HG03159 (cell line): ENCODE data around the gene OR56A3.

Experiments used
- ATAC-seq: cut with Tn5 transposase; IDR thresholded peaks from one replicate; pipeline ENCODE4 v1.9.1; 2021; ENCODE audit warnings: mild to moderate bottlenecking, moderate library complexity; ENCODE audit not compliant: unreplicated experiment

The OR56A3 gene

DNA sequence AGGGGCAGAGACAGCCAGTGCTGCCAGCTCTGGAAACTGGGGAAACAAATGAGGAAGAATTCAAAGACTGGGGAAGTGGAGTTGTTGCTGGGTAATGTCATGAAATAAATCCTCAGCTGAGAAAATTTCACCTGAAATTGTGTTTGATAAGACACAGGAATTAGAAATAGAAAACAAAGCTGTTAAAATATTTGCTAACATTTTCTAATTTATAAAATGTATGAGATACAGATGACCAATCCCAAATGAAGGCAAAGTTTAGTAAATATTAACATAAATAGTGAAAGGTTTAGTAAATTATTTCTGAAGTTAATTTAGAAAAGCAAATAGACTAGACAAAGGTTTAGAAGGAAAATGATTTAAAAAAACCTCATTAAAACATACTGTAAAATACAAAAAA, 26.3 kb downstream of the OR56A3 start, which contains the start of gene OR56A5:
TSS of gene OR56A5 (minus strand) at position 101 of the 400 bp plus-strand sequence. CDS start at position 101, 0 bp downstream.
- no peak for ATAC-seq

DNA sequence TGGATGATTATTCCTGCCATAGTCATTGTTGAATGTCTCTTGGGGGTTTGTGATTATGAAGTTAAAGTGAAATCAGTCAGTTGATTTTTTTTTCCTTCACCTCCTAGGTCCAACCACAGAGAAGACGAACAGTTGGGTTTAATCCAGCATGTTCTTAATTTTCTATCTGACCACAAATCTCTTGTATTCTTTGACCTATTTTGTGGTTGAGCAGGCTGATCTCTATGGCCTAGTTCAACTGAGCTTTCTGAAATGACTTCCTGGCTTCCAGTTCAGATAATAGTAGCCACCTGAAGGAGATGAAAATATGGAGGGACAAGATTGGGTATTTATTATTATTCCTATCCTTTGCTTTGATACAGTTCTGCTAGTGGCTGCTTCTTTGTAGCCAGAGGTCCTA, 31.5 kb downstream of the OR56A3 start:
- no peak for ATAC-seq

DNA sequence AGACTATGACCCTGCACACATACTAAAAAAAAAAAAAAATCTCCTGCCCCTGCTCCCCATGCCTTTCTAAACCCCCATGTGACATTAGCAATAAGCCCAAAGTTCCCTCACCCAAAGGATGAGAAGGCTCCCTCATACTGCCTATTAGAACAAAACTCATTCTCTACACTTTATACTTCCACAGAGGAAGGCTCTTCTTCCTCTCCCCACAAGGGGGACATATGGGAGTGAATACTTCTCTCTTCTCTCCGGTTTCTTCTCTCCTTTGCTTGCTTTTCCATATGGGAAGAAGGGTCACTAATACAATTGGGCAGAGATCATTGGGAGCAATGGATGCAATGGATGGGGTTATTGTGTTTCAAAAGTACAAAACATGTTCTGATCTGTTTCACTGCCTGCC, 41.4 kb downstream of the OR56A3 start:
- ATAC-seq, result no peak

GRCh38 chr11:5986885-5987284, 44.8 kb downstream of the OR56A3 start, which contains the start of gene OR52L1:
Gene OR52L1 (minus strand): TSS chr11:5986985. CDS start chr11:5986930, 55 bp downstream.
- no peak for ATAC-seq

GRCh38 chr11:5989203-5989602, 47.2 kb downstream of the OR56A3 start:
- no peak for ATAC-seq

GRCh38 chr11:5992150-5992549, 50.1 kb downstream of the OR56A3 start:
- ATAC-seq, result no peak

GRCh38 chr11:5992604-5993251, 50.7 kb downstream of the OR56A3 start:
- peak; percentile 66 for ATAC-seq

GRCh38 chr11:5994791-5995190, 52.7 kb downstream of the OR56A3 start:
- ATAC-seq, result no peak
